H1 (cell line): ENCODE measurements around the gene CAPN8. TPM values are rescaled to one million over a fixed set of nuclear protein-coding genes. Genes with fewer than 3 reads are reported as not detected.

Experiments used
- CTCF ChIA-PET: fragments of 300-600 bp; sonication (Branson Sonifier 250); formaldehyde crosslinking; loops from one replicate; lab custom pipeline; 2021; ENCODE audit not compliant: partially characterized antibody; lab: Charles Lee
- POLR2A ChIA-PET: fragments of 300-600 bp; sonication (Branson Sonifier 250); formaldehyde crosslinking; loops from one replicate; lab custom pipeline; 2021; ENCODE audit warnings: inconsistent platforms; ENCODE audit not compliant: partially characterized antibody; lab: Charles Lee
- DNase-seq, 2 experiments: peaks; one replicate each; pipeline versions ENCODE4 v3.0.0 to v3.0.0-alpha.2; 2010 to 2022; ENCODE audit warnings: low spot score in 2 of 2, low read depth in 1 of 2, mixed read lengths in 1 of 2
- FAIRE-seq: peaks from 2 replicates; lab custom pipeline; 2011; peaks lifted over from hg19 to GRCh38; lab: Jason Lieb, UNC
- H2AFZ ChIP-seq: 2 replicates; pipeline ENCODE4 v1.8.1; 2012; ENCODE audit warnings: low read length, inconsistent platforms
- H2AK5ac ChIP-seq: 2 replicates; pipeline ENCODE4 v1.6.1; 2013; ENCODE audit warnings: low read depth, low read length
- H2BK120ac ChIP-seq: replicated peaks from 2 replicates; pipeline ENCODE3; 2013; ENCODE audit warnings: low read depth, low read length, inconsistent platforms
- H2BK12ac ChIP-seq: 2 replicates; pipeline ENCODE4 v1.6.1; 2013; ENCODE audit warnings: low read depth, low read length
- H2BK15ac ChIP-seq: 2 replicates; pipeline ENCODE4 v1.6.1; 2013; ENCODE audit warnings: low read length
- H2BK20ac ChIP-seq: 2 replicates; pipeline ENCODE4 v1.6.1; 2013; ENCODE audit warnings: low read length
- H2BK5ac ChIP-seq: 2 replicates; pipeline ENCODE4 v1.6.1; 2013; ENCODE audit warnings: low read depth, low read length
- H3K14ac ChIP-seq: 2 replicates; pipeline ENCODE4 v1.6.1; 2013; ENCODE audit warnings: inconsistent platforms; ENCODE audit not compliant: insufficient read length
- H3K18ac ChIP-seq: 2 replicates; pipeline ENCODE4 v1.6.1; 2013; ENCODE audit warnings: low read length; ENCODE audit errors: extremely low read depth
- H3K23ac ChIP-seq: 2 replicates; pipeline ENCODE4 v1.6.1; 2013; ENCODE audit warnings: inconsistent platforms; ENCODE audit not compliant: insufficient read length
- H3K23me2 ChIP-seq: 2 replicates; pipeline ENCODE4 v1.6.1; 2013; ENCODE audit warnings: low read depth, low read length
- H3K27ac ChIP-seq: 2 replicates; pipeline ENCODE4 v1.6.1; 2011; ENCODE audit warnings: low read depth, low read length, inconsistent platforms
- H3K27me3 ChIP-seq, 4 experiments: replicated peaks in 1 of 4; 1 replicate in 1 of 4; 2 replicates in 3 of 4; pipeline versions ENCODE4 v1.6.1 to v1.8.1; 2011 to 2013; ENCODE audit warnings: low read length in 3 of 4, mild to moderate bottlenecking in 3 of 4, inconsistent platforms in 2 of 4, mixed read lengths in 2 of 4, moderate library complexity in 1 of 4; ENCODE audit not compliant: control insufficient read depth in 3 of 4, insufficient read depth in 3 of 4; ENCODE audit errors: extremely low read depth in 1 of 4
- H3K36me3 ChIP-seq, 4 experiments: 2 replicates each; pipeline versions ENCODE4 v1.6.1 to v1.8.1; 2011 to 2013; ENCODE audit warnings: mild to moderate bottlenecking in 4 of 4, low read length in 3 of 4, moderate library complexity in 2 of 4, control low read depth in 1 of 4, inconsistent platforms in 1 of 4; ENCODE audit not compliant: insufficient read depth in 4 of 4, control insufficient read depth in 2 of 4
- H3K4ac ChIP-seq: replicated peaks from 2 replicates; pipeline ENCODE3; 2013; ENCODE audit warnings: low read length, low read depth, mixed read lengths, inconsistent platforms; ENCODE audit not compliant: insufficient read length
- H3K4me1 ChIP-seq, 4 experiments: replicated peaks in 1 of 4; 1 replicate in 1 of 4; 2 replicates in 3 of 4; pipeline versions ENCODE4 v1.6.1 to v1.8.1; 2011 to 2013; ENCODE audit warnings: low read length in 3 of 4, inconsistent platforms in 2 of 4, mixed read lengths in 1 of 4; ENCODE audit not compliant: insufficient read depth in 4 of 4, control insufficient read depth in 3 of 4
- H3K4me2 ChIP-seq, 2 experiments: 2 replicates each; pipeline versions ENCODE4 v1.6.1 to v1.8.1; 2011 to 2013; ENCODE audit warnings: low read depth in 2 of 2, low read length in 2 of 2, control low read depth in 1 of 2, inconsistent platforms in 1 of 2, mild to moderate bottlenecking in 1 of 2; ENCODE audit not compliant: insufficient read depth in 1 of 2
- H3K4me3 ChIP-seq, 4 experiments: fragments of 200-600, 300-600 bp in 1 of 4; sonication (generic), shearing (Covaris generic), sonication (Bioruptor Twin) in 1 of 4; 2 replicates each; pipeline versions ENCODE4 v1.5.1 to v1.8.1; 2011 to 2016; ENCODE audit warnings: low read length in 4 of 4, low read depth in 3 of 4, control low read depth in 2 of 4, inconsistent platforms in 2 of 4, mild to moderate bottlenecking in 2 of 4, mixed read lengths in 1 of 4, moderate library complexity in 1 of 4; ENCODE audit not compliant: insufficient read depth in 2 of 4; ENCODE audit errors: extremely low read depth in 1 of 4
- H3K56ac ChIP-seq: replicated peaks from 2 replicates; pipeline ENCODE3; 2013; ENCODE audit warnings: low read depth, mild to moderate bottlenecking, mixed read lengths, low read length, inconsistent platforms; ENCODE audit not compliant: insufficient read length
- H3K79me1 ChIP-seq: 2 replicates; pipeline ENCODE4 v1.6.1; 2013; ENCODE audit warnings: low read depth, low read length, control low read depth
- H3K79me2 ChIP-seq, 2 experiments: 2 replicates each; pipeline versions ENCODE4 v1.6.1 to v1.8.1; 2012 to 2013; ENCODE audit warnings: low read length in 2 of 2, mild to moderate bottlenecking in 2 of 2, inconsistent platforms in 1 of 2; ENCODE audit not compliant: insufficient read depth in 2 of 2, control insufficient read depth in 1 of 2
- H3K9ac ChIP-seq, 4 experiments: replicated peaks in 1 of 4; 1 replicate in 1 of 4; 2 replicates in 3 of 4; pipeline versions ENCODE4 v1.6.1 to v1.8.1; 2011 to 2013; ENCODE audit warnings: low read depth in 3 of 4, low read length in 3 of 4, control low read depth in 2 of 4, mild to moderate bottlenecking in 2 of 4, moderate library complexity in 2 of 4, inconsistent platforms in 1 of 4; ENCODE audit errors: extremely low read depth in 1 of 4
- H3K9me3 ChIP-seq, 2 experiments: 2 replicates each; pipeline versions ENCODE4 v1.6.1 to v1.8.1; 2012 to 2013; ENCODE audit warnings: mild to moderate bottlenecking in 2 of 2, moderate library complexity in 2 of 2, control low read depth in 1 of 2, inconsistent platforms in 1 of 2, low read depth in 1 of 2, low read length in 1 of 2, mixed read lengths in 1 of 2; ENCODE audit not compliant: insufficient read depth in 2 of 2
- H4K20me1 ChIP-seq, 2 experiments: replicated peaks in 1 of 2; 2 replicates each; pipeline versions ENCODE3 to v1.8.1; 2011 to 2013; ENCODE audit warnings: inconsistent platforms in 2 of 2, low read length in 2 of 2, mild to moderate bottlenecking in 1 of 2; ENCODE audit not compliant: insufficient read depth in 2 of 2, control insufficient read depth in 1 of 2
- H4K5ac ChIP-seq: 2 replicates; pipeline ENCODE4 v1.6.1; 2013; ENCODE audit warnings: low read length, low read depth, mixed read lengths, inconsistent platforms; ENCODE audit not compliant: insufficient read length
- H4K8ac ChIP-seq: 2 replicates; pipeline ENCODE4 v1.8.0; 2013; ENCODE audit warnings: mild to moderate bottlenecking, moderate library complexity, low read length, inconsistent platforms; ENCODE audit not compliant: insufficient read depth; ENCODE audit errors: extremely low read depth
- H4K91ac ChIP-seq: replicated peaks from 2 replicates; pipeline ENCODE3; 2013; ENCODE audit warnings: low read length, mixed read lengths, inconsistent platforms; ENCODE audit not compliant: insufficient read length
- MAFK ChIP-seq: IDR thresholded peaks from 2 replicates; pipeline ENCODE4 v1.6.1; 2012; ENCODE audit warnings: low read depth, mild to moderate bottlenecking, improper control_type of control experiment, low read length
- MAX ChIP-seq: IDR thresholded peaks from 2 replicates; pipeline ENCODE4 v1.6.1; 2012; ENCODE audit warnings: inconsistent platforms
- PHF8 ChIP-seq: fragments of 200-600 bp; sonication (generic); conservative IDR thresholded peaks from 2 replicates; pipeline ENCODE4 v1.7.1; 2012; ENCODE audit warnings: low read depth, mild to moderate bottlenecking, inconsistent platforms, low read length, moderate library complexity
- TCF12 ChIP-seq: IDR thresholded peaks from 2 replicates; pipeline ENCODE4 v1.6.1; 2011; ENCODE audit warnings: low read depth, mild to moderate bottlenecking, low read length
- TEAD4 ChIP-seq: IDR thresholded peaks from 2 replicates; pipeline ENCODE4 v1.6.1; 2012; ENCODE audit warnings: low read depth, low read length, inconsistent platforms, mixed read lengths
- WGBS, 2 experiments: shearing (Covaris generic) in 1 of 2; methylation state at CpG; one replicate each; pipeline versions ENCODE4 v1.1.6 to v1.1.7; 2013 to 2015; ENCODE audit warnings: low lambda C conversion rate in 2 of 2, mixed read lengths in 2 of 2, inconsistent platforms in 1 of 2, low coverage in 1 of 2, missing lambda C conversion rate in 1 of 2; ENCODE audit not compliant: insufficient replicate concordance in 2 of 2, insufficient coverage in 1 of 2, insufficient read length in 1 of 2; ENCODE audit errors: extremely low coverage in 1 of 2, missing lambda C conversion rate in 1 of 2; 5-methylcytosine and 5-hydroxymethylcytosine counted together
- polyA plus RNA-seq, 7 experiments: library from polyadenylated mRNA; depleted of rRNA in 3 of 7; stranded (reverse) in 5 of 7; unstranded in 2 of 7; fragments of >200 nt in 5 of 7; fragments of 200-250 nt in 2 of 7; gene quantifications; 1 replicate in 5 of 7; 2 replicates in 1 of 7; 4 replicates in 1 of 7; pipeline versions ENCODE4 v1.2.1 to v1.2.3, GENCODE V29; 2011 to 2013; ENCODE audit warnings: missing spikeins in 2 of 7, mixed read lengths in 2 of 7
- total RNA-seq: library from RNA; stranded (reverse); fragmentation: NEBNext Ultra II Directional; extraction: Animal tissue kit (Norgen Biotek cat#: 25700); gene quantifications from 2 replicates; pipeline ENCODE4 v1.2.1, GENCODE V29; 2021
- TF ChIP-seq, protein P1 (sequence below), 3 experiments: IDR thresholded peaks; 1 replicate in 2 of 3; 2 replicates in 1 of 3; pipeline versions ENCODE4 v1.5.1 to v1.6.1; 2011; ENCODE audit warnings: low read length in 3 of 3, mild to moderate bottlenecking in 3 of 3, inconsistent platforms in 2 of 3, low read depth in 1 of 3, moderate library complexity in 1 of 3; ENCODE audit not compliant: insufficient read depth in 1 of 3; ENCODE audit errors: control extremely low read depth in 1 of 3

Gene CAPN8
- total and polyA plus RNA-seq, 2 of the 8 experiments (the other 6 are each of a cell fraction or from before 2014, with no cell fraction given) = 0.20 to 0.26 TPM

GRCh38 chr1:223531742-223532341, 133.7 kb downstream of the CAPN8 start:
- H2AFZ ChIP-seq = no peak overlapping the region
- H2AK5ac ChIP-seq = no peak overlapping the region
- no peak overlapping the region for H3K4ac ChIP-seq
- H3K4me3 ChIP-seq = no peak overlapping the region
- no peaks in the 10 kb centered on the region for H4K20me1 ChIP-seq
- H2BK5ac ChIP-seq = no peak overlapping the region
- POLR2A ChIA-PET = no interaction called here
- no peak overlapping the region for H3K23ac ChIP-seq
- peaks cover 0 to 5% of the 10 kb centered on the region in 2 experiments; a peak in 1 of 4 replicates for H3K9me3 ChIP-seq
- no peaks in the 10 kb centered on the region for H3K27me3 ChIP-seq
- H3K4me2 ChIP-seq = no peak overlapping the region
- no peak overlapping the region for H3K9ac ChIP-seq
- no peak overlapping the region for H4K91ac ChIP-seq
- H3K23me2 ChIP-seq = no peaks in the 10 kb centered on the region
- no peak overlapping the region for H4K8ac ChIP-seq
- no peak overlapping the region for H2BK12ac ChIP-seq
- no peaks in the 10 kb centered on the region for H3K79me2 ChIP-seq
- 63% methylated on average over 11 of the region's 11 CpGs; no CpG with 5 or more reads in 1 of the 2 experiments for WGBS, 2 experiments
- H2BK15ac ChIP-seq = no peak overlapping the region
- FAIRE-seq (peak; percentile 95), DNase-seq (peak; percentile 50 to 90)
- H3K79me1 ChIP-seq = no peaks in the 10 kb centered on the region
- H3K27ac ChIP-seq = no peak overlapping the region
- H3K4me1 ChIP-seq = peaks cover 0 to 2% (median 0%) of the 10 kb centered on the region in 4 experiments; a peak in 1 of 7 replicates
- no peak overlapping the region for H3K14ac ChIP-seq
- no peak overlapping the region for H3K18ac ChIP-seq
- CTCF ChIA-PET = interaction anchor here (0.6 to 4.4 kb wide), 34 partner anchors 8 to 276 kb away, joined by 3 to 33 read pairs (median 5); no protein-coding TSS in a partner anchor
- H2BK20ac ChIP-seq = no peak overlapping the region
- H4K5ac ChIP-seq = no peak overlapping the region
- no peak overlapping the region for H2BK120ac ChIP-seq
- no peaks in the 10 kb centered on the region for H3K36me3 ChIP-seq
- H3K56ac ChIP-seq = no peak overlapping the region
- no peak for TF ChIP-seq PHF8
- TF ChIP-seq MAX = peak; percentile 53; the same call in 1 of the 2 replicates
- no peak for TF ChIP-seq MAFK
- no peak for TF ChIP-seq TCF12
- TF ChIP-seq, protein P1, sequence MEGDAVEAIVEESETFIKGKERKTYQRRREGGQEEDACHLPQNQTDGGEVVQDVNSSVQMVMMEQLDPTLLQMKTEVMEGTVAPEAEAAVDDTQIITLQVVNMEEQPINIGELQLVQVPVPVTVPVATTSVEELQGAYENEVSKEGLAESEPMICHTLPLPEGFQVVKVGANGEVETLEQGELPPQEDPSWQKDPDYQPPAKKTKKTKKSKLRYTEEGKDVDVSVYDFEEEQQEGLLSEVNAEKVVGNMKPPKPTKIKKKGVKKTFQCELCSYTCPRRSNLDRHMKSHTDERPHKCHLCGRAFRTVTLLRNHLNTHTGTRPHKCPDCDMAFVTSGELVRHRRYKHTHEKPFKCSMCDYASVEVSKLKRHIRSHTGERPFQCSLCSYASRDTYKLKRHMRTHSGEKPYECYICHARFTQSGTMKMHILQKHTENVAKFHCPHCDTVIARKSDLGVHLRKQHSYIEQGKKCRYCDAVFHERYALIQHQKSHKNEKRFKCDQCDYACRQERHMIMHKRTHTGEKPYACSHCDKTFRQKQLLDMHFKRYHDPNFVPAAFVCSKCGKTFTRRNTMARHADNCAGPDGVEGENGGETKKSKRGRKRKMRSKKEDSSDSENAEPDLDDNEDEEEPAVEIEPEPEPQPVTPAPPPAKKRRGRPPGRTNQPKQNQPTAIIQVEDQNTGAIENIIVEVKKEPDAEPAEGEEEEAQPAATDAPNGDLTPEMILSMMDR (IDR thresholded peaks at IDR 0.05; ENCODE audit: control extremely low read depth in 1 of 3, insufficient read depth in 1 of 3, low read depth in 1 of 3, low read length in 3 of 3) = peak; percentile 80 to 98 (median 93)
- peak; percentile 49; the same call in 1 of the 2 replicates for TF ChIP-seq TEAD4
